Lung microvascular endothelial cell (primary cell): ENCODE results near the gene DIS3L2. TPM values are rescaled to one million over a fixed set of nuclear protein-coding genes. Genes with fewer than 3 reads are reported as not detected.
A peak's percentile ranks its signal among the peaks of the same experiment; 100 is the strongest.
"Not testable (repeated sequence)": the region's sequence is repeated elsewhere in the genome, so short reads cannot be mapped to it uniquely, and the experiment has no call there.

Experiments used
- DNase-seq, 2 donors: peaks; one replicate each; pipeline versions ENCODE4 v3.0.0 to v3.0.0-alpha.2; 2010; ENCODE audit warnings: low read depth in 2 of 2
- total RNA-seq: library from RNA; depleted of rRNA; stranded (reverse); fragments of >200 nt; gene quantifications from 2 replicates; pipeline ENCODE4 v1.2.1, GENCODE V29; 2014

DIS3L2 gene
- total RNA-seq, 1 donor from 2014 or later, result 14.1 TPM

- DNase-seq, result no peak
Observed at GRCh38 chr2:232319067-232319802, 357.7 kb downstream of the DIS3L2 start.

- DNase-seq, result peak in 1 of 2 donors; percentile 69
Observed at GRCh38 chr2:232319803-232320442, 358.4 kb downstream of the DIS3L2 start.

- no peak for DNase-seq
Observed at GRCh38 chr2:232320443-232320803, 358.9 kb downstream of the DIS3L2 start.

- DNase-seq, result no peak
Observed at GRCh38 chr2:232321156-232321816, 359.8 kb downstream of the DIS3L2 start.

GRCh38 chr2:232321817-232322559 lies 360.5 kb downstream of the DIS3L2 start:
- no peak for DNase-seq

GRCh38 chr2:232322560-232323327 lies 361.2 kb downstream of the DIS3L2 start:
- no peak for DNase-seq

- DNase-seq, result no peak
Observed at GRCh38 chr2:232323328-232323650, 361.8 kb downstream of the DIS3L2 start.

- not testable (repeated sequence) for DNase-seq
Observed at GRCh38 chr2:232323967-232324366, 362.5 kb downstream of the DIS3L2 start.

- DNase-seq, result no peak
Observed at GRCh38 chr2:232324778-232325177, 363.3 kb downstream of the DIS3L2 start.

- peak; percentile 53 to 72 for DNase-seq
Observed at GRCh38 chr2:232325324-232326273, 364.1 kb downstream of the DIS3L2 start.

GRCh38 chr2:232326274-232327104 lies 365.0 kb downstream of the DIS3L2 start:
- not testable (repeated sequence) for DNase-seq

- DNase-seq, result peak; percentile 74 to 83
Observed at GRCh38 chr2:232327105-232328031, 365.9 kb downstream of the DIS3L2 start.

GRCh38 chr2:232328032-232328422 lies 366.5 kb downstream of the DIS3L2 start:
- no peak for DNase-seq

GRCh38 chr2:232328516-232329460 lies 367.3 kb downstream of the DIS3L2 start:
- no peak for DNase-seq

GRCh38 chr2:232329716-232330067 lies 368.2 kb downstream of the DIS3L2 start:
- no peak for DNase-seq

GRCh38 chr2:232330068-232330999 lies 368.8 kb downstream of the DIS3L2 start:
- DNase-seq, result no peak
